GM23338 (cell line): Measurements from ENCODE around the gene KLKB1. TPM values are rescaled to one million over a fixed set of nuclear protein-coding genes. Genes with fewer than 3 reads are reported as not detected.

Experiments used
- ATAC-seq: fragments of 200-7000 bp; cut with Tn5 transposase; 3 replicates; pipeline ENCODE4 v1.9.1; 2020
- DNase-seq: peaks from one replicate; pipeline ENCODE4 v3.0.0-alpha.2; 2015; ENCODE audit warnings: low spot score
- H2AFZ ChIP-seq: fragments of 200-600 bp; sonication (generic); 2 replicates; pipeline ENCODE4 v1.8.0; 2016; ENCODE audit warnings: antibody characterized with exemption, mild to moderate bottlenecking, moderate library complexity
- H3F3A ChIP-seq: fragments of 200-600 bp; sonication (generic); replicated peaks from 2 replicates; pipeline ENCODE4 v1.8.0; 2017; ENCODE audit warnings: antibody characterized with exemption, mixed run types, low read depth
- H3K27ac ChIP-seq: fragments of 200-600 bp; sonication (generic); 2 replicates; pipeline ENCODE4 v1.6.1; 2016; ENCODE audit warnings: low read depth
- H3K27me3 ChIP-seq: fragments of 200-600 bp; sonication (generic); 2 replicates; pipeline ENCODE4 v1.8.0; 2016; ENCODE audit warnings: mild to moderate bottlenecking, mixed run types, moderate library complexity; ENCODE audit not compliant: insufficient read depth
- H3K36me3 ChIP-seq: fragments of 200-600 bp; sonication (generic); 2 replicates; pipeline ENCODE4 v1.8.0; 2016; ENCODE audit warnings: mild to moderate bottlenecking; ENCODE audit not compliant: insufficient read depth
- H3K4me1 ChIP-seq: fragments of 200-600 bp; sonication (generic); 2 replicates; pipeline ENCODE4 v1.8.0; 2016; ENCODE audit warnings: mild to moderate bottlenecking, moderate library complexity; ENCODE audit not compliant: insufficient read depth
- H3K4me2 ChIP-seq: fragments of 200-600 bp; sonication (generic); 2 replicates; pipeline ENCODE4 v1.7.1; 2017; ENCODE audit warnings: mixed run types
- H3K4me3 ChIP-seq: fragments of 200-600 bp; sonication (generic); 2 replicates; pipeline ENCODE4 v1.6.1; 2016; ENCODE audit warnings: mixed run types
- H3K79me2 ChIP-seq: fragments of 200-600 bp; sonication (generic); replicated peaks from 2 replicates; pipeline ENCODE4 v1.8.0; 2017; ENCODE audit warnings: mild to moderate bottlenecking; ENCODE audit not compliant: insufficient read depth
- H3K9me2 ChIP-seq: fragments of 200-600 bp; sonication (generic); 2 replicates; pipeline ENCODE4 v1.8.0; 2017; ENCODE audit not compliant: insufficient read depth
- H4K20me1 ChIP-seq: fragments of 200-600 bp; sonication (generic); replicated peaks from 2 replicates; pipeline ENCODE4 v1.8.0; 2017; ENCODE audit warnings: mild to moderate bottlenecking; ENCODE audit not compliant: insufficient read depth
- H3K27ac Mint-ChIP-seq: 2 replicates; pipeline ENCODE4 v1.8.0; 2020; ENCODE audit warnings: inconsistent platforms, mild to moderate bottlenecking, moderate library complexity, mixed read lengths
- H3K27me3 Mint-ChIP-seq: 3 replicates; pipeline ENCODE4 v1.8.0; 2022; ENCODE audit warnings: low read depth, mild to moderate bottlenecking, moderate library complexity, mixed read lengths, inconsistent platforms; ENCODE audit not compliant: insufficient read depth, poor library complexity
- H3K36me3 Mint-ChIP-seq: 3 replicates; pipeline ENCODE4 v1.8.0; 2021; ENCODE audit warnings: low read depth, mild to moderate bottlenecking, inconsistent platforms, moderate library complexity, mixed read lengths
- H3K4me1 Mint-ChIP-seq: 3 replicates; pipeline ENCODE4 v1.8.0; 2020; ENCODE audit warnings: mild to moderate bottlenecking, inconsistent platforms, mixed read lengths
- H3K4me3 Mint-ChIP-seq: 3 replicates; pipeline ENCODE4 v1.8.0; 2021; ENCODE audit warnings: moderate library complexity, mild to moderate bottlenecking, inconsistent platforms, mixed read lengths
- H3K9me3 Mint-ChIP-seq: 3 replicates; pipeline ENCODE4 v1.8.0; 2020; ENCODE audit warnings: moderate library complexity, mild to moderate bottlenecking, inconsistent platforms, mixed read lengths
- CREB1 ChIP-seq: fragments of 250-450 bp; sonication (Bioruptor Pico); IDR thresholded peaks from 2 replicates; pipeline ENCODE4 v1.5.0; 2020; ENCODE audit warnings: low read depth, mild to moderate bottlenecking, moderate library complexity
- EZH2 ChIP-seq: fragments of 200-600 bp; sonication (generic); IDR thresholded peaks from one replicate; pipeline ENCODE4 v1.8.0; 2017; ENCODE audit warnings: antibody characterized with exemption, mild to moderate bottlenecking, low read depth; ENCODE audit not compliant: unreplicated experiment
- EZH2phosphoT487 ChIP-seq: fragments of 200-600 bp; sonication (generic); IDR thresholded peaks from one replicate; pipeline ENCODE4 v1.8.1; 2018; ENCODE audit warnings: antibody characterized with exemption; ENCODE audit not compliant: unreplicated experiment
- JUNB ChIP-seq: IDR thresholded peaks from one replicate; pipeline ENCODE4 v1.6.1; 2016; ENCODE audit warnings: antibody characterized with exemption; ENCODE audit not compliant: unreplicated experiment
- NANOG ChIP-seq: IDR thresholded peaks from 2 replicates; pipeline ENCODE4 v1.6.1; 2016; ENCODE audit warnings: antibody characterized with exemption, borderline replicate concordance
- STAT1 ChIP-seq: IDR thresholded peaks from one replicate; pipeline ENCODE4 v1.6.1; 2016; ENCODE audit warnings: antibody characterized with exemption; ENCODE audit not compliant: unreplicated experiment
- ZNF114 ChIP-seq: fragments of 250-450 bp; sonication (Bioruptor Pico); IDR thresholded peaks from 2 replicates; pipeline ENCODE4 v1.5.0; 2020; ENCODE audit warnings: mild to moderate bottlenecking, moderate library complexity
- ZNF331 ChIP-seq: fragments of 250-450 bp; sonication (Bioruptor Pico); IDR thresholded peaks from 2 replicates; pipeline ENCODE4 v1.5.0; 2020; ENCODE audit warnings: low read depth, mild to moderate bottlenecking, moderate library complexity
- polyA plus RNA-seq: library from polyadenylated mRNA; unstranded; fragments of >200 nt; fragmentation: Nextera tagmentation; extraction: Ambion mirVana; gene quantifications from 2 replicates; pipeline ENCODE4 v1.2.1, GENCODE V29; 2016
- total RNA-seq: library from RNA; depleted of rRNA; stranded (reverse); fragments of >200 nt; shearing (Covaris generic); gene quantifications from 2 replicates; pipeline ENCODE4 v1.2.3, GENCODE V29; 2014
- TF ChIP-seq, protein P1 (sequence below): IDR thresholded peaks from 2 replicates; pipeline ENCODE4 v1.6.1; 2016; ENCODE audit warnings: antibody characterized with exemption
- TF ChIP-seq, protein P2 (sequence below): IDR thresholded peaks from one replicate; pipeline ENCODE4 v1.6.1; 2018; ENCODE audit warnings: antibody characterized with exemption; ENCODE audit not compliant: unreplicated experiment

Gene KLKB1
- total and polyA plus RNA-seq, 2 experiments from 2014 or later = 8.6 to 10.9 TPM

DNA sequence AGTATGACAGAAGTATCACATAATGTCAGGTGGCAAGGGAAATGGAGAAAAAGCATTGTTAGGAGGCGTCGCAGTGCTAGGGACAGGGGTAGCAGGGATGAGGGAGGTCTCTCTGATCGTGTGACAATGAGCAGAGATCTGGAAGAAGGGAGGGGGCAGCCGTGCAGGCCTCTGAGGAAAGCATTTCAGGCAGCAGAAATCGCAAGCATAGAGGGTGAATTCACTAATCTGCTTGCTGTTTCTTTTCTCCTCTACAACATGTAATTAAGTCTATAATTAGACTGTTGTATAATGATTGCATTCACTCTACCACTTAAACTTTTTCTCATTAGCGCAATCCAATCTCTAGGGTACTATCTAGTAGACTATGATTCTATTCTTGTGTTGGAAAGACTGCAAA is 26.8 kb upstream of the KLKB1 start:
- Mint-ChIP-seq H3K27me3 (peaks cover 3% of the 10 kb centered on the region), H3K36me3 (peaks cover 10% of the 10 kb centered on the region; the same call in 2 of the 3 replicates), H3K4me1 (peaks cover 21% of the 10 kb centered on the region), H3K27ac (no peak overlapping the region), H3K9me3 (no peaks in the 10 kb centered on the region), H3K4me3 (no peak overlapping the region)
- Histone ChIP-seq H3K27ac (no peak overlapping the region), H3K4me1 (peaks cover 10% of the 10 kb centered on the region; the same call in 1 of the 2 replicates), H3K27me3 (no peaks in the 10 kb centered on the region), H2AFZ (no peak overlapping the region), H3K4me2 (no peak overlapping the region), H4K20me1 (no peaks in the 10 kb centered on the region), H3K4me3 (no peak overlapping the region), H3F3A (peaks cover 18% of the 10 kb centered on the region; the same call in 1 of the 2 replicates), H3K36me3 (no peaks in the 10 kb centered on the region), H3K79me2 (no peaks in the 10 kb centered on the region), H3K9me2 (no peaks in the 10 kb centered on the region)
- no peak for TF ChIP-seq EZH2phosphoT487
- TF ChIP-seq STAT1 = no peak
- TF ChIP-seq JUNB = no peak
- TF ChIP-seq, protein P1, sequence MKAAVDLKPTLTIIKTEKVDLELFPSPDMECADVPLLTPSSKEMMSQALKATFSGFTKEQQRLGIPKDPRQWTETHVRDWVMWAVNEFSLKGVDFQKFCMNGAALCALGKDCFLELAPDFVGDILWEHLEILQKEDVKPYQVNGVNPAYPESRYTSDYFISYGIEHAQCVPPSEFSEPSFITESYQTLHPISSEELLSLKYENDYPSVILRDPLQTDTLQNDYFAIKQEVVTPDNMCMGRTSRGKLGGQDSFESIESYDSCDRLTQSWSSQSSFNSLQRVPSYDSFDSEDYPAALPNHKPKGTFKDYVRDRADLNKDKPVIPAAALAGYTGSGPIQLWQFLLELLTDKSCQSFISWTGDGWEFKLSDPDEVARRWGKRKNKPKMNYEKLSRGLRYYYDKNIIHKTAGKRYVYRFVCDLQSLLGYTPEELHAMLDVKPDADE = no peak
- TF ChIP-seq, protein P2, sequence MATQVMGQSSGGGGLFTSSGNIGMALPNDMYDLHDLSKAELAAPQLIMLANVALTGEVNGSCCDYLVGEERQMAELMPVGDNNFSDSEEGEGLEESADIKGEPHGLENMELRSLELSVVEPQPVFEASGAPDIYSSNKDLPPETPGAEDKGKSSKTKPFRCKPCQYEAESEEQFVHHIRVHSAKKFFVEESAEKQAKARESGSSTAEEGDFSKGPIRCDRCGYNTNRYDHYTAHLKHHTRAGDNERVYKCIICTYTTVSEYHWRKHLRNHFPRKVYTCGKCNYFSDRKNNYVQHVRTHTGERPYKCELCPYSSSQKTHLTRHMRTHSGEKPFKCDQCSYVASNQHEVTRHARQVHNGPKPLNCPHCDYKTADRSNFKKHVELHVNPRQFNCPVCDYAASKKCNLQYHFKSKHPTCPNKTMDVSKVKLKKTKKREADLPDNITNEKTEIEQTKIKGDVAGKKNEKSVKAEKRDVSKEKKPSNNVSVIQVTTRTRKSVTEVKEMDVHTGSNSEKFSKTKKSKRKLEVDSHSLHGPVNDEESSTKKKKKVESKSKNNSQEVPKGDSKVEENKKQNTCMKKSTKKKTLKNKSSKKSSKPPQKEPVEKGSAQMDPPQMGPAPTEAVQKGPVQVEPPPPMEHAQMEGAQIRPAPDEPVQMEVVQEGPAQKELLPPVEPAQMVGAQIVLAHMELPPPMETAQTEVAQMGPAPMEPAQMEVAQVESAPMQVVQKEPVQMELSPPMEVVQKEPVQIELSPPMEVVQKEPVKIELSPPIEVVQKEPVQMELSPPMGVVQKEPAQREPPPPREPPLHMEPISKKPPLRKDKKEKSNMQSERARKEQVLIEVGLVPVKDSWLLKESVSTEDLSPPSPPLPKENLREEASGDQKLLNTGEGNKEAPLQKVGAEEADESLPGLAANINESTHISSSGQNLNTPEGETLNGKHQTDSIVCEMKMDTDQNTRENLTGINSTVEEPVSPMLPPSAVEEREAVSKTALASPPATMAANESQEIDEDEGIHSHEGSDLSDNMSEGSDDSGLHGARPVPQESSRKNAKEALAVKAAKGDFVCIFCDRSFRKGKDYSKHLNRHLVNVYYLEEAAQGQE = no peak
- no peak for TF ChIP-seq EZH2
- no peak for TF ChIP-seq ZNF331 (CRISPR knock-in tag)
- ATAC-seq (no peak), DNase-seq (no peak)

DNA sequence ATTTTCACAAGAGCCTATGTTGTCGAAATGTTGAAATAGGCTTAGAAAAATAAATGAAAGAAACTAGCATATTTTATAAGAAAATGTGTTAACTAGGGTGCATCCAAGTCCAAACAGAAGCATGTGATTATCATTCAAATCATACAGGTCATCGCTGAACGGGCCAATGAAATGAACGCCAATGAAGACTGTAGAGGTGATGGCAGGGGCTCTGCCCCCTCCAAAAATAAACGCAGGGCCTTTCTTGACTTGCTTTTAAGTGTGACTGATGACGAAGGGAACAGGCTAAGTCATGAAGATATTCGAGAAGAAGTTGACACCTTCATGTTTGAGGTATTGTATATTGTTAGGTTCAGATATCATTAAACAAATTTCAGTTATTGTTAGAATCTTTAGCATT is 26.3 kb upstream of the KLKB1 start:
- Mint-ChIP-seq H3K4me3 (no peak overlapping the region), H3K36me3 (peaks cover 8% of the 10 kb centered on the region; the same call in 2 of the 3 replicates), H3K27ac (no peak overlapping the region), H3K4me1 (peaks cover 21% of the 10 kb centered on the region), H3K9me3 (no peaks in the 10 kb centered on the region), H3K27me3 (peaks cover 3% of the 10 kb centered on the region)
- Histone ChIP-seq H3K4me1 (peaks cover 10% of the 10 kb centered on the region; the same call in 1 of the 2 replicates), H4K20me1 (no peaks in the 10 kb centered on the region), H3F3A (peaks cover 18% of the 10 kb centered on the region; the same call in 1 of the 2 replicates), H3K27ac (no peak overlapping the region), H3K9me2 (no peaks in the 10 kb centered on the region), H3K36me3 (no peaks in the 10 kb centered on the region), H3K4me3 (no peak overlapping the region), H3K79me2 (no peaks in the 10 kb centered on the region), H3K27me3 (no peaks in the 10 kb centered on the region), H3K4me2 (no peak overlapping the region), H2AFZ (no peak overlapping the region)
- DNase-seq (no peak), ATAC-seq (no peak)
- TF ChIP-seq NANOG (no peak), CREB1 (CRISPR knock-in tag) (no peak), STAT1 (no peak), ZNF114 (CRISPR knock-in tag) (no peak), ZNF331 (CRISPR knock-in tag) (no peak)
- TF ChIP-seq, protein P1 = no peak
- TF ChIP-seq, protein P2 = no peak
